ENCODE measurements around the gene MYH6. TPM values are rescaled to one million over a fixed set of nuclear protein-coding genes. Genes with fewer than 3 reads are reported as not detected.
"Not testable (repeated sequence)": the region's sequence is repeated elsewhere in the genome, so short reads cannot be mapped to it uniquely, and the experiment has no call there.

MYH6 gene
- total RNA-seq = 1 to 10 TPM in 1 of 2 experiments, under 1 TPM in 1; 0.23 to 1.0 TPM

GRCh38 chr14:23407516-23408306 lies at the start of gene MYH6:
Gene MYH6, minus strand, starts transcription at chr14:23408273. Its CDS starts 1,050 bp downstream, at chr14:23407223.
- peaks cover 3% of the 10 kb centered on the region for H3K27me3 Mint-ChIP-seq
- ATAC-seq (no peak), DNase-seq (no peak)
- H3K4me3 Mint-ChIP-seq = no peak within 1 kb of the TSS
- no peaks in the 10 kb centered on the region for H3K9me3 Mint-ChIP-seq (ENCODE audit: low read depth)
- CTCF ChIA-PET = no interaction called here
- H3K36me3 Mint-ChIP-seq = no peaks in the 10 kb centered on the region
- peaks cover 10% of the 10 kb centered on the region for H3K4me1 Mint-ChIP-seq
- no peak within 1 kb of the TSS for H3K27ac Mint-ChIP-seq

GRCh38 chr14:23456883-23457586 lies 49.0 kb upstream of the MYH6 start:
- peaks cover 45% of the 10 kb centered on the region for H3K27me3 Mint-ChIP-seq
- not testable (repeated sequence) for H3K4me1 Mint-ChIP-seq; H3K4me3 Mint-ChIP-seq; DNase-seq; ATAC-seq; H3K36me3 Mint-ChIP-seq; H3K9me3 Mint-ChIP-seq (ENCODE audit: low read depth); H3K27ac Mint-ChIP-seq
- CTCF ChIA-PET = interaction anchor here (0.6 to 1.2 kb wide), 4 partner anchors 11 to 209 kb away, joined by 3 to 5 read pairs (median 3); no protein-coding TSS in a partner anchor

GRCh38 chr14:23454445-23454856 lies 46.4 kb upstream of the MYH6 start:
- H3K4me1 Mint-ChIP-seq = peaks cover 3% of the 10 kb centered on the region
- H3K36me3 Mint-ChIP-seq = no peaks in the 10 kb centered on the region
- ATAC-seq (no peak), DNase-seq (no peak)
- H3K27me3 Mint-ChIP-seq = peaks cover 46% of the 10 kb centered on the region
- no peak overlapping the region for H3K4me3 Mint-ChIP-seq
- CTCF ChIA-PET = no interaction called here
- H3K9me3 Mint-ChIP-seq (ENCODE audit: low read depth) = no peaks in the 10 kb centered on the region
- H3K27ac Mint-ChIP-seq = no peak overlapping the region

GRCh38 chr14:23452237-23452636 lies 44.2 kb upstream of the MYH6 start:
- Mint-ChIP-seq H3K9me3 (ENCODE audit: low read depth) (no peaks in the 10 kb centered on the region), H3K27ac (no peak overlapping the region), H3K4me1 (peaks cover 10% of the 10 kb centered on the region), H3K4me3 (no peak overlapping the region), H3K36me3 (peaks cover 2% of the 10 kb centered on the region), H3K27me3 (peaks cover 36% of the 10 kb centered on the region)
- CTCF ChIA-PET = no interaction called here
- DNase-seq (no peak), ATAC-seq (no peak)

- H3K9me3 Mint-ChIP-seq (ENCODE audit: low read depth) = no peaks in the 10 kb centered on the region
- peaks cover 24% of the 10 kb centered on the region for H3K27me3 Mint-ChIP-seq
- H3K4me1 Mint-ChIP-seq = peaks cover 11% of the 10 kb centered on the region
- no peak overlapping the region for H3K27ac Mint-ChIP-seq
- DNase-seq (no peak), ATAC-seq (no peak)
- CTCF ChIA-PET = interaction anchor here (1.6 kb wide), 1 partner anchor 109 kb away, joined by 3 read pairs; no protein-coding TSS in a partner anchor
- peaks cover 2% of the 10 kb centered on the region for H3K36me3 Mint-ChIP-seq
- H3K4me3 Mint-ChIP-seq = no peak overlapping the region
Observed at GRCh38 chr14:23450379-23450778, 42.3 kb upstream of the MYH6 start.

GRCh38 chr14:23449314-23449713 lies 41.2 kb upstream of the MYH6 start:
- DNase-seq = no peak
- CTCF ChIA-PET = interaction anchor here (1.6 kb wide), 1 partner anchor 110 kb away, joined by 3 read pairs; no protein-coding TSS in a partner anchor
- Mint-ChIP-seq H3K27ac (no peak overlapping the region), H3K27me3 (peaks cover 19% of the 10 kb centered on the region), H3K9me3 (ENCODE audit: low read depth) (no peaks in the 10 kb centered on the region), H3K4me3 (no peak overlapping the region), H3K4me1 (peaks cover 11% of the 10 kb centered on the region), H3K36me3 (peaks cover 2% of the 10 kb centered on the region)
- no peak for ATAC-seq

- ATAC-seq (peak; percentile 30), DNase-seq (no peak)
- Mint-ChIP-seq H3K36me3 (peaks cover 2% of the 10 kb centered on the region), H3K9me3 (ENCODE audit: low read depth) (no peaks in the 10 kb centered on the region), H3K4me3 (no peak overlapping the region), H3K27me3 (peaks cover 15% of the 10 kb centered on the region), H3K27ac (peak overlapping the region; percentile 47), H3K4me1 (peaks cover 9% of the 10 kb centered on the region)
- CTCF ChIA-PET = no interaction called here
Observed at GRCh38 chr14:23447361-23448350, 39.6 kb upstream of the MYH6 start.

GRCh38 chr14:23446291-23446851 lies 38.3 kb upstream of the MYH6 start:
- Mint-ChIP-seq H3K4me3 (no peak overlapping the region), H3K27ac (no peak overlapping the region), H3K27me3 (peaks cover 14% of the 10 kb centered on the region), H3K9me3 (ENCODE audit: low read depth) (no peaks in the 10 kb centered on the region), H3K4me1 (peaks cover 9% of the 10 kb centered on the region), H3K36me3 (peaks cover 2% of the 10 kb centered on the region)
- ATAC-seq (no peak), DNase-seq (no peak)
- CTCF ChIA-PET = no interaction called here

GRCh38 chr14:23445773-23446172 lies 37.7 kb upstream of the MYH6 start:
- CTCF ChIA-PET = no interaction called here
- no peak for ATAC-seq
- H3K27me3 Mint-ChIP-seq = peaks cover 8% of the 10 kb centered on the region
- H3K27ac Mint-ChIP-seq = no peak overlapping the region
- H3K9me3 Mint-ChIP-seq (ENCODE audit: low read depth) = no peaks in the 10 kb centered on the region
- H3K4me3 Mint-ChIP-seq = no peak overlapping the region
- H3K4me1 Mint-ChIP-seq = peaks cover 11% of the 10 kb centered on the region
- H3K36me3 Mint-ChIP-seq = peaks cover 2% of the 10 kb centered on the region
- DNase-seq = no peak

GRCh38 chr14:23444314-23444713 lies 36.2 kb upstream of the MYH6 start:
- H3K9me3 Mint-ChIP-seq (ENCODE audit: low read depth) = no peaks in the 10 kb centered on the region
- no peak overlapping the region for H3K27ac Mint-ChIP-seq
- DNase-seq = no peak
- CTCF ChIA-PET = interaction anchor here (1.4 kb wide), 1 partner anchor 14 kb away, joined by 3 read pairs; no protein-coding TSS in a partner anchor
- ATAC-seq = no peak
- H3K4me3 Mint-ChIP-seq = no peak overlapping the region
- H3K4me1 Mint-ChIP-seq = peaks cover 11% of the 10 kb centered on the region
- peaks cover 5% of the 10 kb centered on the region for H3K27me3 Mint-ChIP-seq
- H3K36me3 Mint-ChIP-seq = peaks cover 2% of the 10 kb centered on the region

GRCh38 chr14:23443881-23444280 lies 35.8 kb upstream of the MYH6 start:
- Mint-ChIP-seq H3K9me3 (ENCODE audit: low read depth) (no peaks in the 10 kb centered on the region), H3K36me3 (peaks cover 2% of the 10 kb centered on the region), H3K27me3 (peaks cover 5% of the 10 kb centered on the region), H3K4me1 (peaks cover 11% of the 10 kb centered on the region), H3K4me3 (no peak overlapping the region), H3K27ac (no peak overlapping the region)
- DNase-seq (no peak), ATAC-seq (no peak)
- CTCF ChIA-PET = interaction anchor here (1.4 kb wide), 1 partner anchor 14 kb away, joined by 3 read pairs; no protein-coding TSS in a partner anchor

- CTCF ChIA-PET = interaction anchor here (1.4 kb wide), 1 partner anchor 13 kb away, joined by 3 read pairs; no protein-coding TSS in a partner anchor
- DNase-seq = no peak
- H3K27me3 Mint-ChIP-seq = peaks cover 5% of the 10 kb centered on the region
- H3K4me3 Mint-ChIP-seq = no peak overlapping the region
- no peak for ATAC-seq
- H3K9me3 Mint-ChIP-seq (ENCODE audit: low read depth) = no peaks in the 10 kb centered on the region
- peaks cover 2% of the 10 kb centered on the region for H3K36me3 Mint-ChIP-seq
- H3K27ac Mint-ChIP-seq = no peak overlapping the region
- H3K4me1 Mint-ChIP-seq = peaks cover 11% of the 10 kb centered on the region
Observed at GRCh38 chr14:23443411-23443812, 35.3 kb upstream of the MYH6 start.

All from activated CD8-positive, alpha-beta memory T cell treated with anti-CD3 and anti-CD28 coated beads, Interleukin-2, amount 10 ng/mL, durations not matched to agents 7 days and 5 days (primary cell).